ENCODE data around the gene SLF2.

GRCh38 chr10:100963826-100964225 lies 51.1 kb downstream of the SLF2 start:
- TF ChIP-seq CTCF (IDR thresholded peaks at IDR 0.05; ENCODE audit: low read depth, low read length, missing input control) (no peak), HNF4A (conservative IDR thresholded peaks at IDR 0.05) (peak; percentile 75 to 91), REST (IDR thresholded peaks at IDR 0.05) (no peak), HNF4G (IDR thresholded peaks at IDR 0.05) (no peak), JUND (IDR thresholded peaks at IDR 0.05) (no peak), RAD21 (IDR thresholded peaks at IDR 0.05) (no peak), EGR1 (IDR thresholded peaks at IDR 0.05; ENCODE audit: low read depth in 2 of 2) (no peak), NR2F2 (IDR thresholded peaks at IDR 0.05) (no peak), SP1 (IDR thresholded peaks at IDR 0.05) (peak; percentile 15), ATF3 (IDR thresholded peaks at IDR 0.05) (no peak), GABPA (IDR thresholded peaks at IDR 0.05 in 1 of 2, conservative IDR thresholded peaks at IDR 0.05 in 1 of 2) (no peak), MAX (IDR thresholded peaks at IDR 0.05) (no peak), YY1 (IDR thresholded peaks at IDR 0.05) (no peak), TAF1 (conservative IDR thresholded peaks at IDR 0.05) (no peak)

All from liver (tissue), 3 donors.